ENCODE data around the gene SKP2. TPM values are rescaled to one million over a fixed set of nuclear protein-coding genes. Genes with fewer than 3 reads are reported as not detected.

Gene SKP2
- total and polyA plus RNA-seq, 4 donors = 4.6 to 28.2 (median 15.4) TPM

- no peak for DNase-seq (ENCODE audit: low spot score)
- TF ChIP-seq REST (IDR thresholded peaks at IDR 0.05) = peak; percentile 83
- peak; percentile 90 for TF ChIP-seq FOXA2 (IDR thresholded peaks at IDR 0.05)
- TF ChIP-seq FOXA1 (IDR thresholded peaks at IDR 0.05) = peak; percentile 83
- peak; percentile 37 to 54 for TF ChIP-seq RAD21 (IDR thresholded peaks at IDR 0.05)
- TF ChIP-seq HNF4A (conservative IDR thresholded peaks at IDR 0.05) = peak; percentile 95 to 96
- peak; percentile 78 to 86 for TF ChIP-seq JUND (IDR thresholded peaks at IDR 0.05)
- no peak for TF ChIP-seq TAF1 (conservative IDR thresholded peaks at IDR 0.05)
- peak; percentile 72 for TF ChIP-seq MAX (IDR thresholded peaks at IDR 0.05)
- peak; percentile 52 for TF ChIP-seq YY1 (IDR thresholded peaks at IDR 0.05)
- TF ChIP-seq EGR1 (IDR thresholded peaks at IDR 0.05; ENCODE audit: low read depth in 2 of 2) = no peak
- TF ChIP-seq RXRA (IDR thresholded peaks at IDR 0.05) = peak; percentile 65 to 78
- TF ChIP-seq CTCF (IDR thresholded peaks at IDR 0.05; ENCODE audit: low read depth, low read length, missing input control) = no peak
- peak; percentile 87 for TF ChIP-seq ZBTB33 (IDR thresholded peaks at IDR 0.05)
- no peak for TF ChIP-seq GABPA (IDR thresholded peaks at IDR 0.05 in 1 of 2, conservative IDR thresholded peaks at IDR 0.05 in 1 of 2)
- TF ChIP-seq SP1 (IDR thresholded peaks at IDR 0.05) = peak; percentile 86
- peak; percentile 80 for TF ChIP-seq HNF4G (IDR thresholded peaks at IDR 0.05)
- TF ChIP-seq ATF3 (IDR thresholded peaks at IDR 0.05) = peak; percentile 40
- TF ChIP-seq NR2F2 (IDR thresholded peaks at IDR 0.05) = no peak
- peak overlapping the region in 1 of 2 donors; percentile 40 for H3K9ac ChIP-seq (ENCODE audit: low read depth in 1 of 2, low read length in 2 of 2)
- H3K4me3 ChIP-seq (ENCODE audit: low read depth in 1 of 3, low read length in 3 of 3) = peak overlapping the region in 2 of 3 donors; percentile 14 to 35
- H3K36me3 ChIP-seq (ENCODE audit: control insufficient read depth in 4 of 4, insufficient read depth in 3 of 4, low read depth in 1 of 4, low read length in 3 of 4) = peaks cover 0 to 3% (median 0%) of the 10 kb centered on the region in 4 donors
- no peaks in the 10 kb centered on the region for H3K27me3 ChIP-seq (ENCODE audit: control insufficient read depth in 4 of 4, insufficient read depth in 4 of 4, low read length in 3 of 4)
- peaks cover 11 to 51% (median 43%) of the 10 kb centered on the region in 4 donors for H3K4me1 ChIP-seq (ENCODE audit: control insufficient read depth in 4 of 4, insufficient read depth in 4 of 4, low read length in 3 of 4)
- H3K9me3 ChIP-seq (ENCODE audit: control insufficient read depth in 4 of 4, low read length in 3 of 4) = no peaks in the 10 kb centered on the region
- peak overlapping the region; percentile 67 to 70 for H3K27ac ChIP-seq (ENCODE audit: low read depth in 1 of 2, low read length in 2 of 2)
- 39% methylated on average over 2 of the region's 2 CpGs for WGBS
Measured at GRCh38 chr5:36180556-36181350, 28.8 kb downstream of the SKP2 start.
